IPS-NIHi7 (cell line): ENCODE data around the gene ASB7.
"Not testable (repeated sequence)": the region's sequence is repeated elsewhere in the genome, so short reads cannot be mapped to it uniquely, and the experiment has no call there.

ENCODE experiments used
- DNase-seq: peaks from one replicate; pipeline ENCODE4 v3.0.0; 2012; ENCODE audit warnings: mixed read lengths; ENCODE audit errors: extremely low spot score

Gene ASB7

DNA sequence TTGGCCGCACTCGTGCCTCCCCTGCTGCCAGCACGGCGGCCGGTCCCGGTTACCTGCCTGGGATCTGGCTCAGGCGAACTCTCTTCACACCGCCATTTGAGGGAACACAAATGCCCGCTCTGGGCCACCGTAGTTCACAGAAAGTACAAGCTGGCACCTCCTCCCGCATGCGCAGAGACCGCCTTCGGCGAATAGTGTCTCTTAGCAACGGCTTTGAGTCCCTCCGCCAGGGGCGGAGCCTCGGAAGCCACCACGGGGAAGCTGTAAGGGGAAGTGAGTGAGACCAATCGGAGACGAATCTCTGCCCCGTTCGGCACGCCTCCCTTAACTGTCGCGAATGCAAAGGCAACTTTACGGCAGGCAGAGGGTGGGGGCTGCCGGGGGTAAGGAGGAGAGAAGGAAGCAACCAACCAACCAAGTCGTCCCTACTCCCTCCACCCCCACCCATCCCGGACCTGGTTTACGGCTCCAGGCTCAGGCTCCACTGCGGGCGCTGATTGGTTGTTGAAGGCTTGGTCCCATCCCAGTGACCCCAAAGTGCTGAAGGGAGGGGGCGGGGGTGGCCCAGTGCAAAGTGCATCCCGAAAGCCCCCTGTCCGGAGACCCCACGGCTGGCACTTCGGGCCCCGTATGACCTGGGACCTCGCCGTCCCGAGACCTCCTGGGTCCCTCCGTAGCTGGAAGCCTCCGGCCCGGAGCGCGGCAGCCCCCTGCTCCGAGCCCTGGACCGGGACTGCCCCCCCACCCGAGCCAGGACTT, at the start of gene ASB7, which contains the start of gene LINS1:
Gene ASB7, plus strand, starts transcription at position 526 of the 759 bp plus-strand sequence. CDS start 9,628 bp downstream, outside the sequence.
Gene LINS1, minus strand, starts transcription at position 121 of the 759 bp plus-strand sequence. CDS start 21,342 bp downstream, outside the sequence.
- DNase-seq = peak; percentile 96

DNA sequence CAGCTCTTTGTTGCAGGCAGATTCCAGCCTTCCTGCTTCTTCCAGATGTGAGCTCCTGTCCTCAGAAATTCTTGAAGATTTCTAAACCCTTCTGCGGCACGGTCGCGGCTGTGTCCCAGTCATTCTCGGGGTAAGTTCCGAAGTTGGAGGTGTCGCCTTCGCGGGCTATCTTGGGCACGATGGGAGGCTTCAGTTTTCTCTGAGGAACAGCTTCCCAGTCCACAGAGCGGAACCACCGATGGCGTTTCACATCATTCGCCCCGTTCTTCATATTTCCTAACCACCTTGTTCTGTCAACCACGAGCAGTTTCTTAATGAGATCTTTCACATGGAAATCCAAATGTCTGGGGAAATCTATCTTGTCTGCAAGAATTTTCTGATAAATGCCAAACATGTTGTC, 48.9 kb upstream of the ASB7 start:
- DNase-seq = no peak

DNA sequence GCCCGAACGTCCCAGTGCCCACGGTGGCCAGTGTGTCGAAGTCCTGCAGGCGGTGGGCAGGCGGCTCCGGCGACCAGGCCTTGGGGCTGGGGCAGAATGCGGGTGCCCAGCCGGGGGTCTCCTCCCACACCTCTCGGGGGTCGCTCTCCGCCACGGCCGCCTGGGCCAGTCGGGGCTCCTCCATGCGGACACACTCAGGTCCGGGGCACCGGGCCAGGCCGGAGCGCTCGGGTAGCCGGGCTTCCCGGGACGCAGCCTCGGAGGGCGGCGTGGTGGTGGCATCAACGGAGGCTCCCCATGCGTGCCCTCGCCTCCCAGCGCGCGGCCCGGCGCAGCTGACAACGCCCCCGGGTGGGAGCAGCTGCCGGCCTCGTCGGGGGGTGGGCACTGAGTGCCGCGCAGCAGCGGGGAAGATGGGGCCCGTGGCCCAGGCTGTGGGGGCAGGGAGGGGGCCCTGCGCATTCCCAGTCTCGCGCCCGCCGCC, 43.6 kb upstream of the ASB7 start:
- no peak for DNase-seq

DNA sequence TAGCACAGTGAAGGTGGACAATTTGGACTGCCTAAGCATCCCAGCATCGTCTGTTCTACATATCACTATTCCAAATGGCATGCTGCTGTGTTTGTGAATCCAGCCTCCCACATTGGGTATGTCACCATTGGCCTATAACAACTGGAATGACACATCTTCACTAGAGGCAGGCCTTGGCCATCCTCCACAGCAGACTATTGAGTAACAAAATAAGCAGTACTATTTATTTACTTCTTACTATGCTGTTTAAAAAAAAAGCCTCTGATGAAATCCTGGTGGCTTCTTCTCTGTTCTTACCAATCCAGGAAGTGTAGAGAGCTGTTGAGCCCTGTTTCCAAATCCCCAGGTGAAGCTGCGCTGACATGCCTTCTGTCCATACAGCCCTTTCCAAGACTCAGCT, 43.1 kb upstream of the ASB7 start:
- no peak for DNase-seq

GRCh38 chr15:100560323-100560722, 42.1 kb upstream of the ASB7 start:
- DNase-seq = no peak

- no peak for DNase-seq
Observed at GRCh38 chr15:100565591-100565990, 36.8 kb upstream of the ASB7 start.

DNA sequence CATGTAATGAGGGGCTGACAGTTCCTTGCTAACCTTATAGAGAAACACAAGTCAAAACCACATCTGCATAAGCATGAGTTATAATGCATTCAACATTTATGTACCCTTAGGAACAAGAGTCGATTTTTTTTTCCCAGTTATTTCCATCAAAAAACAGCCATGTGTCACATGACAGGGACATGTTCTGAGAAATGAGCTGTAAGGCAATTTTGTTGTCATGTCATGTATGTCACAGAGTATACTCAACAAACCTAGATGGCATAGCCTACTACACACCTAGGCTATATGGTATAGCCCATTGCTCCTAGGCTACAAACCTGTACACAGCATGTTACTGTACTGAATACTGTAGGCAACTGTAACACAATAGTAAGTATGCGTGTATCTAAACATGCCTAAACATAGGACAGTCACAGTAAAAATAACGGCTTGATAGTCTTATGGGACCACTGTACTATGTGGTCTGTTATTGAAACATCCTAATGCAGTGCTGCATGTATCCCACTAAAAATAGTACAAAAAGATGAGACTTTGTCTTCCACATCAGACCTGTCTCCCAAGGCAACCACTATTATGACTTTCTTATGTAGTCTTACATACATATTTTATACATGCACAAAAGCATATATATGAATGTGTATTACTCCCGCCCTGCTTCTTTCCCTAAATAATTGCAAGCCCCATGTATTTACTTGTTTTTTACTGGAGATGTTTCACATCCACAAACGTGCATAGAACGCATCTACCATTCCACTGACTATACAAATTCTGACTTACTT, 35.4 kb upstream of the ASB7 start:
- no peak for DNase-seq

DNA sequence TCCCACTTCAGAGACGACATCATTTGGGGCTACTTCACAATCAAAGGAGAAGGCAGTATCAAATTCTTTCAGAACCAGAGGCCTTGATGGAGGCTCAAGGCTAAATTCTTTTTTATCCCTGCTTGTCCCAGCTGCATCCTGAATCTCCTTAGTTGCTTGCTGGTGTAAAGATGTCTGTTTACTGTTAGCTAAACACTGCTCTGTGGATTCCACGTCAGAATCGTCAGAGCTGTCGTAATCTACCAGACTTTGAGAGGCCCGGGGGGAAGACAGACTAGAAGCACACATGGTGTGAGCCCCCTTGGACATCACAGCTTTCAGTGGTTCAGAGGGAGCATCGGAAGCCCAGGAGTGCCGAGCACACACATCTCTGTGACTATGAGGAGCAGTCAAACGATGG, 33.0 kb upstream of the ASB7 start:
- DNase-seq = no peak

DNA sequence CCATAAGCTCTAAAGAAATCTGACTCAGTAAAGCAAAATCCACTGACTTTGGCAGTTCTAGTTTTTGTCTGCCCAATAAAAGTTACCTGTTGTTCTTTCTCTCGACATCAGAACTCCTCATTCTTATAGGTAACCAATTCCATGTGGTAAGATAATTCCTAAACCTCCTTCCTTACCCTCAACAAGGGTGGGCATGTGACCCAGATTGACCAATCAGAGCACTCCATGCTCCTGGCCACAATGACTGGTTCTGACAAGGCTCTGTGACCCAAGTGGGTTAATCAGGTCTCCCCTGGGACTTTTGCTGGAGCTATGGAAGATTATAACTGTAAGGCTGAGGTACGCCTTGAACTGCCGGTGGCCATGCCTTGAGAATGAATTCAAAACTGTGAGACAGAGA, 32.1 kb upstream of the ASB7 start:
- peak; percentile 22 for DNase-seq

DNA sequence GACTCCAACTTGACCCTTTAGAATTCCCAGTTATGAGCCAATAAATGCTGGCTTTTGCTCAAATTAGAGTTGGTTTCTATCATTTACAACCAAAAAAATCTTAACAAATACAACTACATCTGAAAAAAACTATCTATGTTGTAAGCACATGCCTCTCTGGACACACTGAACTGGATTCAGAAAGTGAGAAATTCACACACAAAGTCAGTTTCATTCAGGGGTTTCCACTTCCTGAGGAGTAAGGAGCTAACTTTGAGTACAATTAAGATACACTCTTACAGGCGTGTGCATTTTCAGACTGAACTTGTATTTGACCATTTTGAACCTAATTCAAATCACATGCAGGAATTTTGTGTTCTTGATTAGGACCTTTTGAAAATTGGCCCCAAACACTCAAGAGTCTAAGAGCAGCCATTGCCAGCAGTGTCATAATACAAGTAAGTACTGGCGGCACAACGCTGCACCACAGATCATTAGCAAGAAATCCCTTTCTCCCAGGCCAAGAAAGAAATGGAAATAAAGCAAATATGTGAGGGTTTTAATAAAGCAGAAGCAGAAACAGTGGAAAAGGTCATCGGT, 31.6 kb upstream of the ASB7 start:
- DNase-seq = no peak

DNA sequence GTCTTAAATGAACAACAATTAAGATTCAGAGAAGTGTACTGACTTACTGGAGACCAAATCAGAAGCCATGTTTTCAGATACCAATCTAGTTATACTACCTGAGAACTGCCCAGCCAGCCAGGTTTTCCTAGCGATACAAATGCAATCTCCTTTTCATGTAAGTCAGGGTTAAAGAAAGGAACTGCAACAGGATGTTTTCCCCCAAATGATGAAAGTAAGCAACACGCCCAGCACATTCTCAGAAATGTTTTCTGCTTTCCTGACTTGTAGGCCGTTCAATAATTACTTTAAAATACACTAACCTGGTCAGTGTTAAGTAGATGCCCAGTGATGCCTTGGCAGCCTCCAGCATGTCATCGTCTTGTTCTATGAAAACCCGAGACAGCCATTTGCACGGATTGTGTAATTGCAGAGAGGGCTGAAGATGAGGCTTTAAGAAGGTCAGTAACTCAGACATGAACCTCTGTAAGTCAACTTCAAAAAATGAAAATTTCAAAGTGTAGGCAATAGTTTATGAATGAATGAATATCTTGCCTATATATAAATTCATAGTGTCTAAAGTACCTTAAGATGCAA, 30.7 kb upstream of the ASB7 start:
- no peak for DNase-seq

DNA sequence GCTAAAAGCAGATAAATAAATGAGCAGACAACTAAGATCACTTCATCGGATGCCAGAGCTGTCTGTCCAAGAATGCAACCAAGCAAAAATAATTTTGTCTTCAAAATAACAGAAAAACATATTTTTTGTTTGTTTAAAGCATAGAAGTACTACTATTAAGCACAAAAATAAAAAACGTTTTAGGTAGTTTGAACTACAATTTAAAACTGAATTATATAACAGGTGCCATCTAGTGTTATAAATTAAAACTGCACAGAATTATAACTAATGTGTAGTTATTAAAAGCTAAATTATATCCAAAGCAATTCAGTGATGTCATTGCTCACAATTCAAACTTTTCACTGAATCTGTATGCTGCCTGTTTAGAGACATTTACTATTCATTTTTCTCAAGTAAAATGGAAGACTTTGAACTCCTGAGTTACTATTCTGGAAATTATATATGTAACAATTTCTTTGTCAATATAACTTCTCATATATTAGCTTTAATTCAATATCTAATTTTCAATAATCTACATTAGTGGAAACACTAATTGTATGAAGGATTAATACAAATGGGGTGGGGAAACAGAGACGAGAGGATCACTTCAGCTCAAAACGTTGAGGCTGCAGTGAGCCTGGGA, 29.9 kb upstream of the ASB7 start:
- DNase-seq = no peak

- DNase-seq = no peak
Observed at GRCh38 chr15:100573526-100573925, 28.9 kb upstream of the ASB7 start.

GRCh38 chr15:100580414-100580813, 22.0 kb upstream of the ASB7 start:
- DNase-seq = no peak

GRCh38 chr15:100588638-100589242, 13.6 kb upstream of the ASB7 start:
- no peak for DNase-seq

DNA sequence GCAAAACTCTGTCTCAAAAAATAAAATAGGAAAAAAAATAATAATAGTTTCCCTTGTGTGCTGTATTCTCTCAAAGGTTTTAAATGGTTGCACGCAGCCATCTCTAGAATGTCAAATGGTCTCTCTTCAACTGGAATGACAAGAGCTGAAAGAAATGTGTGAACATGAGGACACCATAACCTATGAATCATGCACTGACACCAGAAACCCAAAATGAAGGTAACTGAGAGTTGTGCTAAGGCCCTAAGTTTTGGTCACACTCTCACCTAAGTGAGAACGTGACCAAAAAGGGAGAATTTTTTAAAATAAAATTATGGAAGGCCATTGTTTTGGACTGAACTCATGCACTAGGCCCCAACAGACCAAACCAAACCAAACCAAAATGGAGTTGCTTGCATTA, 11.2 kb upstream of the ASB7 start:
- not testable (repeated sequence) for DNase-seq

GRCh38 chr15:100591835-100592234, 10.6 kb upstream of the ASB7 start:
- DNase-seq = no peak

DNA sequence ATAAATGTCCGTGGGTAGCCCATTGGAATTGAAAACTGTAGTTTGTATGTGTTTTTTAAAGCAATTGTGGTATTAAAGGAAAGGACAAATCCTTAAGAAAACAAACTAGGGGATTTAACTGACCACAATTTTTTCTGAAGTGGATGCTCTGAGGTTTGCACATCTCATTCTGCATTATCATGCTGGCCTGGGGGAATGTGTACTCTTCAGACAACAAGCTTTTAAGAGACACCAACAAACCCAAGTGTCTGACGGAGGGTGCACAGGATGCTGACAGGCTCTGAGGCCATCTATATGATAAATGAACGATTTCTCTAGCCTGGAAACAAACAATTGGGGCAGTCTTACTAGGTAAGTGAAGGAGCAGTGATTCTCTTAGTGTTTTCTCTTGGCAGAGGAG, 9.5 kb upstream of the ASB7 start:
- DNase-seq = no peak

GRCh38 chr15:100593431-100593830, 9.0 kb upstream of the ASB7 start:
- DNase-seq = no peak

DNA sequence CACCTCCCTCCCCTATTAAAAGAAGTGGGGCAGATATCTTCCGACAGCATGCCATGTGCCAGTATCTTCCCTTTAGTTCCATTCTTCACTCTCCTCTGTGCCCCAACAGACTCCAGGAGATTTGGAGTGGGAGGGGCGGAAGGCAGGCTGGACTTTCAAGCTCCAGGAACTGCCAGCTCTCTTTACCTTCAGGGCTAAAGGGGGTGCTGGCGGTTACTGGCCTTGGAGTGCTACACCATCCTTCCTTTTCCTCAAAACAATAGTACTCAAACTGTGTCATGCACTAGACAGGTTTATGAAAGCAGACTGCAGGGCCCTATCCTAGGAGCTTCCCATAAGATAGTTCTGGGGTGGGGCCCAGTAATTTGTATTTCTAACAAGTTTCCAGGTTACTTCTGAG, 6.4 kb upstream of the ASB7 start:
- no peak for DNase-seq

DNA sequence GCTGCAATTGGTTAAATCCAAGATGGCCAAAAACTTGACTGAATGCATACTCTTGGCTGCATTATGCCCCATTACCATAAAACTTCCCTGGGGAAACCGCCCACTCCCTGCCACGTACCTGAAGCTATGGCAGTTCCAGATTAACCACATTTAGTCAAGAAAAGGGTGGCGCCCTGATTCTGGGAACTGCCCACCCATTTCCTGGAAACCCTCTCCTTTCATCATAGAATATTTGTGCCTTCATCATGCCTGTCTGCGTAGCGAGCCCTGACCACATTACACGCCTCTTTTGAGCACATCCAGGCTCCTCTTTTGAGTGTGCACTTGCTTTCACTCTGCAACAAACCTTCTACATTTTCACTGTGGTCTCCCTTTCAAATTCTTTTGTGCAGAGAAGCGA, 5.6 kb upstream of the ASB7 start:
- no peak for DNase-seq
